ENCODE data around the gene ENOSF1.
"Not testable (repeated sequence)": the region's sequence is repeated elsewhere in the genome, so short reads cannot be mapped to it uniquely, and the experiment has no call there.

Gene ENOSF1

GRCh38 chr18:692824-693223, 19.6 kb downstream of the ENOSF1 start:
- H3K4me3 ChIP-seq (replicated peaks; ENCODE audit: low read depth, low read length) = no peak overlapping the region
- TF ChIP-seq CTCF (IDR thresholded peaks at IDR 0.05; ENCODE audit: low read depth, low read length, missing control alignments) = no peak
- DNase-seq (ENCODE audit: extremely low read depth, low read depth) = no peak

GRCh38 chr18:688323-688722, 24.1 kb downstream of the ENOSF1 start:
- H3K4me3 ChIP-seq (replicated peaks; ENCODE audit: low read depth, low read length) = no peak overlapping the region
- DNase-seq (ENCODE audit: extremely low read depth, low read depth) = no peak
- TF ChIP-seq CTCF (IDR thresholded peaks at IDR 0.05; ENCODE audit: low read depth, low read length, missing control alignments) = no peak

- H3K4me3 ChIP-seq (replicated peaks; ENCODE audit: low read depth, low read length) = no peak overlapping the region
- no peak for TF ChIP-seq CTCF (IDR thresholded peaks at IDR 0.05; ENCODE audit: low read depth, low read length, missing control alignments)
- DNase-seq (ENCODE audit: extremely low read depth, low read depth) = no peak
Measured at GRCh38 chr18:686339-687111, 25.9 kb downstream of the ENOSF1 start.

- no peak for TF ChIP-seq CTCF (IDR thresholded peaks at IDR 0.05; ENCODE audit: low read depth, low read length, missing control alignments)
- DNase-seq (ENCODE audit: extremely low read depth, low read depth) = no peak
- no peak overlapping the region for H3K4me3 ChIP-seq (replicated peaks; ENCODE audit: low read depth, low read length)
Measured at GRCh38 chr18:685438-685837, 27.0 kb downstream of the ENOSF1 start.

- TF ChIP-seq CTCF (IDR thresholded peaks at IDR 0.05; ENCODE audit: low read depth, low read length, missing control alignments) = no peak
- no peak for DNase-seq (ENCODE audit: extremely low read depth, low read depth)
- no peak overlapping the region for H3K4me3 ChIP-seq (replicated peaks; ENCODE audit: low read depth, low read length)
Measured at GRCh38 chr18:683531-683930, 28.9 kb downstream of the ENOSF1 start.

GRCh38 chr18:682833-683232, 29.6 kb downstream of the ENOSF1 start:
- DNase-seq (ENCODE audit: extremely low read depth, low read depth) = no peak
- H3K4me3 ChIP-seq (replicated peaks; ENCODE audit: low read depth, low read length) = no peak overlapping the region
- no peak for TF ChIP-seq CTCF (IDR thresholded peaks at IDR 0.05; ENCODE audit: low read depth, low read length, missing control alignments)

- H3K4me3 ChIP-seq (replicated peaks; ENCODE audit: low read depth, low read length); DNase-seq (ENCODE audit: extremely low read depth, low read depth): not testable (repeated sequence)
Measured at GRCh38 chr18:682416-682815, 30.0 kb downstream of the ENOSF1 start.
